Measurements from ENCODE around the gene ZNF548. TPM values are rescaled to one million over a fixed set of nuclear protein-coding genes. Genes with fewer than 3 reads are reported as not detected.

Gene ZNF548
- total RNA-seq, 1 experiment from 2014 or later, result 13.0 TPM

DNA sequence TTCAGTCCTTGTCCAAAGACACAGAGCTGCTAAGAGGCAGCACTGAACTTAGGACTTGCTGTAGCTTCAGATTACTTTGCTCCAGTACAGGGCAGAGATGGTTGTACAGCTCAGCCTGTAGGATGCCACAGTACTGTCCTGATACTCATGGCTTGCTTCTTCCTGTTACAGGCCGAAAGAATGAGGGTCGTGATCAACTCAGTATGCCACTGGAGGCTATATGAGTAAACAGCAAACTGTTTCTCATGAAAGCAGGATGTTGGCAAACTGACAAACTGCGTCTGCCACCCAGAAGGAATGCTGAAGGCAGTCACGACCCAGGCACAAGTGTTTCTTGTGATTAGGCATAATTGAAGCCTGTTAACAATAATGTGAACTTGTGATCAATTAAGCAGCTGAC lies 48.3 kb downstream of the ZNF548 start:
- peaks cover 14% of the 10 kb centered on the region for H3K79me1 ChIP-seq (ENCODE audit: insufficient read depth, low read depth, low read length, poor library complexity, severe bottlenecking)
- H3K79me2 ChIP-seq (ENCODE audit: insufficient read depth, low read length), result peaks cover 45% of the 10 kb centered on the region
- Mint-ChIP-seq H3K4me1 (peaks cover 16 to 20% of the 10 kb centered on the region in 2 experiments), H3K36me3 (ENCODE audit: insufficient read depth in 1 of 3, low read depth in 3 of 3) (peaks cover 17 to 36% (median 27%) of the 10 kb centered on the region in 3 experiments), H3K27ac (no peak overlapping the region), H3K4me3 (no peak overlapping the region), H3K27me3 (ENCODE audit: low read depth) (peaks cover 1% of the 10 kb centered on the region; the same call in 1 of the 2 replicates), H3K9me3 (peaks cover 0 to 12% of the 10 kb centered on the region in 2 experiments; a peak in 4 of 5 replicates)
- no peak overlapping the region for H2AFZ ChIP-seq (ENCODE audit: low read length)
- no peak overlapping the region for H3K9ac ChIP-seq (ENCODE audit: extremely low read depth, insufficient read length, low read length)
- no peak overlapping the region for H3K4ac ChIP-seq (ENCODE audit: low read depth, low read length)
- H3K27ac ChIP-seq (ENCODE audit: insufficient read length, low read depth, low read length), result no peak overlapping the region
- H4K20me1 ChIP-seq (ENCODE audit: control insufficient read depth, insufficient read depth, insufficient read length), result no peaks in the 10 kb centered on the region
- H2BK12ac ChIP-seq (ENCODE audit: insufficient read length, low read depth, low read length), result no peak overlapping the region
- H2BK5ac ChIP-seq (ENCODE audit: insufficient read length, low read length), result no peak overlapping the region
- no peak overlapping the region for H4K5ac ChIP-seq (ENCODE audit: insufficient read length, low read depth, low read length)
- no peak overlapping the region for H2BK120ac ChIP-seq (ENCODE audit: low read depth, low read length, poor library complexity, severe bottlenecking)
- DNase-seq, result no peak
- no peak overlapping the region for H2BK15ac ChIP-seq (ENCODE audit: low read depth, low read length)
- H3T11ph ChIP-seq (ENCODE audit: low read length), result no peak overlapping the region
- H3K56ac ChIP-seq (ENCODE audit: insufficient read length, low read depth, low read length), result no peak overlapping the region
- no peaks in the 10 kb centered on the region for H3K27me3 ChIP-seq (ENCODE audit: insufficient read depth, low read length)
- H3K14ac ChIP-seq (ENCODE audit: insufficient read depth, low read length), result no peak overlapping the region
- H2BK20ac ChIP-seq (ENCODE audit: low read depth, low read length, poor library complexity, severe bottlenecking), result no peak overlapping the region
- H3K23me2 ChIP-seq (ENCODE audit: insufficient read length, low read depth, low read length, poor library complexity, severe bottlenecking), result peaks cover 8% of the 10 kb centered on the region
- H3K4me2 ChIP-seq (ENCODE audit: insufficient read depth, insufficient read length, low read length), result no peak overlapping the region
- no peak overlapping the region for H2AK5ac ChIP-seq (ENCODE audit: insufficient read length, low read length)
- H3K9me3 ChIP-seq (ENCODE audit: control insufficient read depth, low read depth, low read length), result no peaks in the 10 kb centered on the region
- WGBS (ENCODE audit: extremely low coverage, insufficient read length, low lambda C conversion rate), result no CpG with 5 or more reads among the region's 4 CpGs
- H3K4me1 ChIP-seq (ENCODE audit: insufficient read depth, low read length), result peaks cover 5% of the 10 kb centered on the region; the same call in 1 of the 2 replicates
- H4K91ac ChIP-seq (ENCODE audit: insufficient read length, low read depth, low read length), result no peak overlapping the region
- no peak overlapping the region for H3K23ac ChIP-seq (ENCODE audit: insufficient read length, low read depth, low read length)
- no peak overlapping the region for H4K8ac ChIP-seq (replicated peaks; ENCODE audit: insufficient read length, low read depth, low read length)
- no peak for TF ChIP-seq CTCF (conservative IDR thresholded peaks at IDR 0.05)
- H3K18ac ChIP-seq (ENCODE audit: insufficient read length, low read depth, low read length), result no peak overlapping the region
